HG03469 (cell line): ENCODE data around the gene ESPN.

Source experiments
- ATAC-seq: cut with Tn5 transposase; IDR thresholded peaks from one replicate; pipeline ENCODE4 v1.9.1; 2021; ENCODE audit warnings: mild to moderate bottlenecking, moderate library complexity, moderate number of reproducible peaks; ENCODE audit not compliant: unreplicated experiment

Gene ESPN

GRCh38 chr1:6408023-6408422, 16.6 kb upstream of the ESPN start:
- ATAC-seq, result no peak

- ATAC-seq, result no peak
These were observed 15.5 kb upstream of the ESPN start for GRCh38 chr1:6409053-6409452.

DNA sequence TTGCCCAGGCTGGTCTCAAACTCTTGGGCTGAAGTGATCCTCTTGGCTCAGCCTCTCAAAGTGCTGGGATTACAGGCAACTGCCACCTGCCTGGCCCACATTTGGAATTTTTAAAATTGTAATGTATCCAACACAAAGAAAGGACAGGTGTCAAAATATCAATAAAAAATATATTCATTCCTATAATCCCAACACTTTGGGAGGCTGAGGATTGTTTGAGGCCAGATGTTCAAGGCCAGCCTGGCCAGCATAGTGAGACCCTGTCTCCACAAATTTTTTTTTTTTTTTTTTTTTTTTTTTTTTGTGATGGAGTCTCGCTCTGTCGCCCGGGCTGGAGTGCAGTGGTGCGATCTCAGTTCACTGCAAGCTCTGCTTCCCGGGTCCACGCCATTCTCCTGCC, 14.8 kb upstream of the ESPN start:
- no peak for ATAC-seq

DNA sequence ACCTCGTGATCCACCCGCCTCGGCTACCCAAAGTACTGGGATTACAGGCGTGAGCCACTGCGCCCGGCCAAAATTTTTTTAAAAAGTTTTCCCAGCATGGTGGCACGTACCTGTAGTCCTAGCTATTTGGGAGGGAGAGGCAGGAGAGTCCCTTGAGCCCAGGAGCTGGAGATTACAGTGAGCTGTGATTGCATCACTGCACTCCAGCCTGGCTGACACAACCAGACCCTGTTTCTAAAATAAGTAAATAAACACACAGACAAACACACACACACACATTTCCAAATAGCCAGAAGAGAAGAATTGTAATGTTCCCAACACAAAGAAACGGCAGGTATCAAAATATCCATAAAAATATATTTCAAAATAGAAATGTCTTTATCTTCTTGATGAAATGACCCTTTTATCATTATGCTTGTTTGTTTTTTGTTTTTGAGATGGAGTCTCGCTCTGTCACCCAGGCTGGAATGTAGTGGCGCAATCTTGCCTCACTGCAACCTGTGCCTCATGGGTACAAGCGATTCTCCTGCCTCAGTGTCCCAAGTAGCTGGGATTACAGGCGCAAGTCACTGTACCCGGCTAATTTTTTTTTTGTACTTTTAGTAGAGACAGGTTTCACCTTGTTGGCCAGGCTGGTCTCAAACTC, 14.2 kb upstream of the ESPN start:
- ATAC-seq, result no peak

- ATAC-seq, result no peak
These were observed 11.7 kb upstream of the ESPN start for GRCh38 chr1:6412896-6413295.

GRCh38 chr1:6414443-6414844, 10.1 kb upstream of the ESPN start:
- ATAC-seq, result no peak

DNA sequence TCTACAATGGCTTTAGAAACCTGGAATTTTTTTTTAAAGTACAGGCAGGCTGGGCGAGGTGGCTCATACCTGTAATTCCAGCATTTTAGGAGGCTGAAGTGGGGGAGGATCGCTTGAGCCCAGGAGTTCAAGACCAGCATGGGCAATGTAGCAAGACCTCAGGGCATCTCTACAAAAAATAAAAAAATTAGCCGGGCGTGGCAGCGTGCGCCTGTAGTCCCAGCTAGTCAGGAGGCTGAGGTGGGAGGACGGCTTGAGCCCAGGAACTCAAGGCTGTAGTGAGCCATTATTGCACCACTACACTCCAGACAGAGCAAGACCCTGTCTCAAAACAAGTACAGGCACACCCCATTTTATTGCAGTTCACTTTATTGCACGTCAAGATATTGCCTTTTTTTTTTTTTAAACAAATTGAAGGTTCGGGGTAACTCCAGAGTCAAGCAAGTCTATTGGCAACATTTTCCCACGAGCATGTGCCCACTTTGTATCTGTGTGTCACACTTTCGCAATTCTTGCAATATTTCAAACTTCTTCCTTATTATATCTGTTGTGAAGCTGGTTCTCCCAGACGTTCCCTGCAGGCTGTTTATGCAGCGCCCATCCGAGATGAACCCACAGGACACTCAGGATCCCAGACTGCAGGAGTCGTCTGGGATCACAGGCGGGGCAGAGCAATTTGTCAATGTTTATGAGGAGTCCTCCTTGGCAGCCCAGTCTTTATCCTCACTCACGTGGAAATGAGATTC, 9.5 kb upstream of the ESPN start:
- ATAC-seq, result no peak

DNA sequence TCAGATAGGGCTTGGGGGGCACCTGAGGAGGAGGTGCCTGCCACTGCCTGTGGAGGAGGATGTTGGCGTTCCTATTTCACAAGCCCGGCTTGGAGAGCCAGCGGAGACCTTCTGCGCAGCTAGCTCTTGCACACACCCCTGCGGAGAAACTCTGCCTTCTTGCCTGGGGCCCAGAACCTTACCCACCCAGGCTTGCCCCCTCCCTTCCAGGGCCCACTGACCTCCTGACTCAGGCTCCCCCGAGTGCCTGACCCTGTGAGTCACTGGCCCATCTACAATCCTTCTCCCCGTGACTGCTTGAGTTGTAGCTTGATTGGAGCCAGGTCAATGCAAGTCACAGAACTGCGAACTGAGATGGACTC, 8.3 kb upstream of the ESPN start:
- no peak for ATAC-seq

DNA sequence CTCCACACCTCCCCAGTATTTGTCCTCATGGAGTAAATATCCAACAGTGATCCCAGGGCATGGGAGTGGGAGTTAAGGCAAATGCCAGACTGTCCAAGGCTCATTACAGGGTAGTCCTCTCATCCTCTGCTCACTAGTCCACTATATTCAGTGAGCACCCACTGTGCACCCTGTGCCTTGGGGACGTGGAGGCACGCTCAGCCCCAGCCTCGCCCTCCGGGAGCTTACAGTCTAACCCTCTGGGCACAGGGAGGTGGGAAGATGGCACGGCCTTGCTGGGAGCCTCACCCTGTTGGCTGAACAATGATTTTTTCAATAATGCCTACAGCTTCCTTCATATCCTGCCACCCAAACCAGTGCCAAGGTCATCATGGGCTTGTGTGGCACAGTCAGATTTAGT, 7.7 kb upstream of the ESPN start:
- no peak for ATAC-seq

GRCh38 chr1:6417961-6418667, 6.5 kb upstream of the ESPN start:
- no peak for ATAC-seq

DNA sequence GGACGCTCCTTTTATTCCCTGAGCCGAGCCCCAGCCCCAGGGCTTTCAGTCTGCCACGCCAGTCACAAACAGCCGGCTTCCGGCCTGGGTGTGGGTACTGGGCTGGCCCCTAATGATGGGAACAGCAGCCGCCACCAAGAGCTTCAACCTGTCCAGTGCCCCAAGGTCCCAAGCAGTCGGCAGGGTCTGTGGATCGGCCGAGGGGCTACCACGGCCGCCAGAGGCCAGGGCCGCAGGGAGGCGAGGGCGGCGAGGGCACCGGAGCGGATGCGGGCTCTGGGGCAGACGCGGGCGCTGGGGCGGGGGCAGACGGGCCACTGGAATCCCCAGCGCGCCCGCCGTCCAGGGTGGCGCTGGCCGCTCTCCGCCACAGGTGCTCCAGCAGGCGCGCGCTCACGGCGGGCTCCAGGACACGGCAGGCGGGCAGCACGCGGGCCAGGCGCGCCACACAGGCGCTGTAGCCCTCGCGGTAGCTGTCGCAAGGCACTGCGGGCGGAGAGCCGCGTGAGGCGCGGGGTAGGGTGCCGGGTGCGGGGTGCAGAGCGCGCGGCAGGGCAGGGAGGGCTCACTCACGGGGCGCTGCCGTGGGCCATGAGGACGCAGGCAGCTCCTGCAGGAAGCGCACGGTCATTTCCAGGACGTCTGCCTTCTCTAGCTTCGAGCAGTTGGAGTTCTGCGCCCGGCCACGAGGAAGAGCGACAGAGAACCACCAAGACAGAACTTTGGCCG, 5.7 kb upstream of the ESPN start:
- ATAC-seq, result no peak

DNA sequence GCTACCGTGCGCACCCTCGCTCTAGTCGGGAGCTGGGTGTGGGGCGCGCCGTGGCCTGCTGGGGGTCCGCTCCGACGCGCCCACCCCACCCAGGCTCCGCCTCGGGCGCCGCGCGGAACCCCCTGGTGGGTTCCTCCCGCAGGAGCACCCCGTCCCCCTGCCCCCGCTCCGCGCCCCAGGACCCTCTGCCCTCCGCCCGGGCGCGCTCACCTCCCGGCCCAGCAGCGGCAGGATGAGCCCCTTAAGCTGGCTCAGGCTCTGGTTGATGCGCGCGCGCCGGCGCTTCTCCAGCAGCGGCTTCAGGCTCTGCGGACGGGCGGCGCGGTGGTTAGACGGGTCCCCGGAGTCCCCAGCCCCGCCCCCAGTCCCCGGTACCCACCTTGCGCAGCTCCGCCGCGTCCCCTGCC, 5.2 kb upstream of the ESPN start:
- no peak for ATAC-seq

- no peak for ATAC-seq
These were observed 4.6 kb upstream of the ESPN start, which contains the start of gene HES2 for GRCh38 chr1:6419804-6420453. TSS of gene HES2 (minus strand) at chr1:6419919. CDS start at chr1:6419820, 99 bp downstream.

- ATAC-seq, result no peak
These were observed 4.0 kb upstream of the ESPN start for GRCh38 chr1:6420454-6421042.

- ATAC-seq, result no peak
These were observed 3.3 kb upstream of the ESPN start for GRCh38 chr1:6421266-6421665.

DNA sequence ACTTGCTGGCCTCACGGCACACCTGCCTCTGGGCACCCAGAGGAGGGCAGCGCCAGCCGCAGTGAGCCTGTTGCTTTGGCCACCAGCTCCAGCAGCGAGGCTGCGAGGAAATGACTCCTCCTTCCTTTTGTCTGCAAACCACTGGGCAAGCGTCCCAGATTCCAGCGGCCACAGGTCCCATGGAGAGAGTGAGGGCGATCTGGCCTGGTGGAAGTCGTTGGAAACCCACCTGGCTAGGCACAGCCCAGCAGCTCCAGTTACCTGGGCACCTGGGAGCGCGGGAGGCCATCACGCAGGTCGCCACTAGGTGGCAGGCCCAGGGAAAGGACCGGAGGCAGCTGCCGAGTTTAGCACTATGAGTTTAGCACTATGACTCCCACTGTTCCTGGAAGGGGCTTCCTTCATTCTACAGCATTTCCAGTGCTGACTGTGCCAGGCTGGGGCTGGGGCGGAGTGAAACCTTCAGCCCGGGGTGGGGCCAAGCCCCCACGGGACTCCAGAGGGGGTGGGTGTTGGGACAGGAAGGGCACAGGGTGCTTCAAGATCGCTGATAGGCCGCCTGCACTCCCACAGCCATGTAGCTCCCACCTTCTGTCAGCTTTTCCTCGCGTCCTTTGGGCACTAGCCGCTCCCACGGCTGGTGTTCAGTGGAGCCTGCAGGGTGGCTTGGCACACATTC, 1.1 kb upstream of the ESPN start:
- ATAC-seq, result no peak

GRCh38 chr1:6424000-6424565, 493 bp upstream of the ESPN start:
- ATAC-seq, result no peak

- ATAC-seq, result no peak
These were observed 1.1 kb downstream of the ESPN start for GRCh38 chr1:6425658-6426057.

GRCh38 chr1:6426277-6426971, 1.8 kb downstream of the ESPN start:
- no peak for ATAC-seq
